HEK293T (cell line): ENCODE measurements around the gene LUZP2.

Source experiments
- ARNT ChIP-seq: fragments of 450-650 bp; IDR thresholded peaks from 2 replicates; pipeline ENCODE4 v1.6.1; 2017; ENCODE audit warnings: mild to moderate bottlenecking
- ELF4 ChIP-seq: fragments of 450-650 bp; IDR thresholded peaks from 2 replicates; pipeline ENCODE4 v1.6.1; 2017; ENCODE audit warnings: antibody characterized with exemption
- FOXA1 ChIP-seq: fragments of 450-650 bp; IDR thresholded peaks from 2 replicates; pipeline ENCODE4 v1.6.1; 2016; ENCODE audit warnings: mild to moderate bottlenecking
- FOXM1 ChIP-seq: fragments of 450-650 bp; IDR thresholded peaks from 2 replicates; pipeline ENCODE4 v1.6.1; 2017; ENCODE audit warnings: mild to moderate bottlenecking, borderline replicate concordance
- HDGF ChIP-seq: fragments of 450-650 bp; IDR thresholded peaks from 2 replicates; pipeline ENCODE4 v1.6.1; 2017; ENCODE audit warnings: antibody characterized with exemption, borderline replicate concordance
- L3MBTL2 ChIP-seq: fragments of 450-650 bp; conservative IDR thresholded peaks from 2 replicates; pipeline ENCODE4 v1.6.1; 2016; ENCODE audit warnings: mild to moderate bottlenecking
- SP1 ChIP-seq: fragments of 450-650 bp; IDR thresholded peaks from 2 replicates; pipeline ENCODE4 v1.6.1; 2017
- SUZ12 ChIP-seq: fragments of 450-650 bp; IDR thresholded peaks from 2 replicates; pipeline ENCODE4 v1.6.1; 2016; ENCODE audit warnings: mild to moderate bottlenecking
- TARDBP ChIP-seq: fragments of 450-650 bp; IDR thresholded peaks from 2 replicates; pipeline ENCODE4 v1.6.1; 2016
- ZNF384 ChIP-seq: fragments of 450-650 bp; IDR thresholded peaks from 2 replicates; pipeline ENCODE4 v1.6.1; 2016

DNA sequence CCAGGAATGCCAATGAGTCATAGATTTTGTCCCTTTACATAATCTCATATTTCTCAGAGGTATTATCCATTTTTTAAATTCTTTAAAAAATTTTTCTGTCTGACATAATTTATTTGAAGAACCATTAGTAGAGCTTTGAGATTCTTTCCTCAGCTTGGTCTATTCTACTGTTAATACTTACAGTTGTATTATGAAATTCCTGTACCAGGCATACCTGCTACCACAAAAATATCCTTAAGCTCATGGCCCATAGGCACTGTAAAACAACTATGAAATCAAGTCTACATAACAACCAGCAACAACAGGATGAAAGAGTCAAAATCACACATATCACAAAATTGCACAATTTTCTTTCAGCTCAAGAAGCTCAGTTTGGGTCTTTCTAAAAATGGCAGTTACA, 541.3 kb downstream of the LUZP2 start:
- TF ChIP-seq FOXA1, result no peak
- no peak for TF ChIP-seq TARDBP
- no peak for TF ChIP-seq ELF4
- TF ChIP-seq FOXM1, result no peak
- TF ChIP-seq ZNF384, result no peak
- TF ChIP-seq SUZ12, result no peak
- TF ChIP-seq HDGF, result no peak
- no peak for TF ChIP-seq ARNT
- TF ChIP-seq L3MBTL2, result no peak
- no peak for TF ChIP-seq SP1
